Fibroblast of the aortic adventitia (primary cell): ENCODE measurements around the gene TPSAB1. TPM values are rescaled to one million over a fixed set of nuclear protein-coding genes. Genes with fewer than 3 reads are reported as not detected.
"Not testable (repeated sequence)": the region's sequence is repeated elsewhere in the genome, so short reads cannot be mapped to it uniquely, and the experiment has no call there.

ENCODE experiments used
- DNase-seq: peaks from one replicate; pipeline ENCODE4 v3.0.0-alpha.2; 2010; ENCODE audit warnings: low read depth
- H3K4me3 ChIP-seq: 2 replicates; pipeline ENCODE4 v1.5.1; 2011; ENCODE audit warnings: low read depth, mild to moderate bottlenecking, control low read depth, low read length, moderate library complexity
- CTCF ChIP-seq: IDR thresholded peaks from 2 replicates; pipeline ENCODE4 v1.5.1; 2011; ENCODE audit warnings: mild to moderate bottlenecking, low read length, control low read depth, inconsistent platforms; ENCODE audit not compliant: insufficient read depth
- total RNA-seq: library from RNA; depleted of rRNA; stranded (reverse); fragments of >200 nt; gene quantifications from 2 replicates; pipeline ENCODE4 v1.2.3, GENCODE V29; 2012; ENCODE audit warnings: low replicate concordance

The TPSAB1 gene
- total RNA-seq, 1 donor = not detected

GRCh38 chr16:1244881-1245280 is 4.4 kb downstream of the TPSAB1 start:
- no peak for DNase-seq
- no peak overlapping the region for H3K4me3 ChIP-seq
- no peak for TF ChIP-seq CTCF

GRCh38 chr16:1245452-1246020 is 5.0 kb downstream of the TPSAB1 start:
- no peak for DNase-seq
- TF ChIP-seq CTCF = no peak
- H3K4me3 ChIP-seq = no peak overlapping the region

- H3K4me3 ChIP-seq, DNase-seq: not testable (repeated sequence)
These were observed 7.5 kb downstream of the TPSAB1 start for GRCh38 chr16:1247903-1248537.

- DNase-seq, H3K4me3 ChIP-seq: not testable (repeated sequence)
These were observed 8.7 kb downstream of the TPSAB1 start for GRCh38 chr16:1249031-1249755.

GRCh38 chr16:1253701-1254364 is 13.3 kb downstream of the TPSAB1 start:
- DNase-seq, H3K4me3 ChIP-seq: not testable (repeated sequence)

- not testable (repeated sequence) for H3K4me3 ChIP-seq, DNase-seq
These were observed 14.3 kb downstream of the TPSAB1 start for GRCh38 chr16:1254821-1255220.

GRCh38 chr16:1255276-1256122 is 15.0 kb downstream of the TPSAB1 start, which contains the start of gene TPSD1:
TPSD1 (plus strand) TSS chr16:1256069; CDS start chr16:1256281, 212 bp downstream.
- H3K4me3 ChIP-seq, DNase-seq: not testable (repeated sequence)

GRCh38 chr16:1256296-1256873 is 15.9 kb downstream of the TPSAB1 start:
- not testable (repeated sequence) for H3K4me3 ChIP-seq, DNase-seq

- no peak for TF ChIP-seq CTCF
- DNase-seq = no peak
- no peak overlapping the region for H3K4me3 ChIP-seq
These were observed 16.4 kb downstream of the TPSAB1 start for GRCh38 chr16:1256874-1257322.
